ENCODE measurements around the gene TMEM217.
A peak's percentile ranks its signal among the peaks of the same experiment; 100 is the strongest.

TMEM217 gene

DNA sequence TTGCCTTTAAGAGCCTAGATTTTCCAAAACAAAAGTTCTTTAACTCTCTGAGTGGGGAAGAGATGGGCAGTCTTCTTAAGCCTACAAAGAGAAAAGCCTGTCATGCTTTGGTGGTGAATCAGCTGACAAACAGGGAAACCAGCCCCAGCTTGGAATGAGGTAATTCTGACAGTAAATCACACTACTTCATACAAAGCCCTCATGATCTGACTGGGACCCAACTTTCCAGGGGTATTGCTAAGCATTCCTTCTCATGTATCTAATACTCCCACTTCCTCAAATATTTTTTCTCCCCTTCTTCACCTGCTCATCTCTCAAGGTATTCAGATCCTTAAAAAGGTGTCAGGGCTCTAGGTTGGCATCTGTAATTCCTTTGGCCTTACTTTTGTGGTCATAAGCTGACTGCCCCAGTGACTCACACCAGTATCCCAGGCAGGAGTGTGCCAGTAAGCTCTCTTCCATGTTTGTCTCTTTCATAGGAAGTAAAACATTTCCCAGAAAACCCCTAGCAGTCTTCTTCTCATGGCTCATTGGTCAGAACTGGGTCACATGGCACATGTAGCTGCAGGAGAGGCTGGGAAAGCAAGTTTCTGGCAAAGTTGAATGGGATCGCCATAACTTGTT lies 15.4 kb downstream of the TMEM217 start:
- TF ChIP-seq, protein P1, sequence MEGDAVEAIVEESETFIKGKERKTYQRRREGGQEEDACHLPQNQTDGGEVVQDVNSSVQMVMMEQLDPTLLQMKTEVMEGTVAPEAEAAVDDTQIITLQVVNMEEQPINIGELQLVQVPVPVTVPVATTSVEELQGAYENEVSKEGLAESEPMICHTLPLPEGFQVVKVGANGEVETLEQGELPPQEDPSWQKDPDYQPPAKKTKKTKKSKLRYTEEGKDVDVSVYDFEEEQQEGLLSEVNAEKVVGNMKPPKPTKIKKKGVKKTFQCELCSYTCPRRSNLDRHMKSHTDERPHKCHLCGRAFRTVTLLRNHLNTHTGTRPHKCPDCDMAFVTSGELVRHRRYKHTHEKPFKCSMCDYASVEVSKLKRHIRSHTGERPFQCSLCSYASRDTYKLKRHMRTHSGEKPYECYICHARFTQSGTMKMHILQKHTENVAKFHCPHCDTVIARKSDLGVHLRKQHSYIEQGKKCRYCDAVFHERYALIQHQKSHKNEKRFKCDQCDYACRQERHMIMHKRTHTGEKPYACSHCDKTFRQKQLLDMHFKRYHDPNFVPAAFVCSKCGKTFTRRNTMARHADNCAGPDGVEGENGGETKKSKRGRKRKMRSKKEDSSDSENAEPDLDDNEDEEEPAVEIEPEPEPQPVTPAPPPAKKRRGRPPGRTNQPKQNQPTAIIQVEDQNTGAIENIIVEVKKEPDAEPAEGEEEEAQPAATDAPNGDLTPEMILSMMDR (IDR thresholded peaks at IDR 0.05; ENCODE audit: low read depth, low read length, missing control alignments): no peak
- DNase-seq (ENCODE audit: low read depth): peak; percentile 97
- H3K4me3 ChIP-seq (ENCODE audit: low read depth, low read length): no peak overlapping the region
- in situ Hi-C loops (cut with HindIII; ENCODE audit: low sequenced_read_pairs): no loop called here

DNA sequence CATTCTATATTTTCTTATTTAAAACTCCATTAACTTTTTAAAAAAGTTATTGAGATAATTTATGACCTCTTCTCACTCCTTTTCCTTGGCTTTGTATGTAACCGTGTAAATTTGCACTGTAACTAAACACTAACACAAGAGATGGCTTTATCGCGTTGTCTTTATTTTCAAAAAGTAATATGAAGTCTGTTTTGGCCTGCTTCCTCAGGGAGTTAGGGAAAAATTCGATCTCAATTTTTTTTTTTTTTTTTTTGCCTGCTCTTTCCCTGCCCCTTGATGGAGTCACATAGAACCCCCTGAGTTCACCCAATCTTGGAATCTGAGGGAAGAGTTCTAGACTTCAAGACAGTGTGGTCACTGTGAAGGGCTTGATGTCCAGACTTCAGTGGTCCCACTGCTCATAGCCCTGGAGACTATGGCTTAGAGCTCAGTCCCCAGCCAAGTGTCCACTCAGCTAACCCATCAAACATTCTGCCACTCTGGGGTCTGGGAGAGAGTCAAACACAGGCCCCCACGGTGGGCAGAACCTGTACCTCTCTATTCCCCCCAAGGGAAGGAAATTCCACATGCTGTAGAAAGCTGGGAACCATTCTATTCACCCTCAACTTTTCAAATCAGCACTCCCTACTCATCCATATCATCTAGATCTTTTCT lies 16.0 kb downstream of the TMEM217 start:
- TF ChIP-seq, protein P1 (IDR thresholded peaks at IDR 0.05; ENCODE audit: low read depth, low read length, missing control alignments): no peak
- in situ Hi-C loops (cut with HindIII; ENCODE audit: low sequenced_read_pairs): no loop called here
- DNase-seq (ENCODE audit: low read depth): no peak
- no peak overlapping the region for H3K4me3 ChIP-seq (ENCODE audit: low read depth, low read length)

DNA sequence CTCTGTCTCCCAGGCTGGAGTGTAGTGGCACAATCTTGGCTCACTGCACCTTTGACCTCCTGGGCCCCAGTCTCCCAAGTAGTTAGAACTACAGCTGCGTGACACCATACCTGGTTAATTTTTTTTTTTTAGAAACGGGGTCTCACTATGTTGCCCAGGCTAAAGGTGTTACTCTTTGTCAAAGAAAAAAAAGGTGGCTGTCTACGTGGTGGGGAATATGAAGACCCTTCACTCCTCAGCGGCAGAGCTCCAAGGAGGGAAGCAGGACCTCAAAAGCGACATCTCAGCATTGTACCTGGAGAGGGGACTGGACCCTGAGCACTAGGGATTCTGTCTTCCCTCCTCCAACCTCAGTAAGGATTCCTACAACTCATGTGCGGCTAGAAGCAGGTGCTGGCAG lies 16.8 kb downstream of the TMEM217 start:
- no peak for DNase-seq (ENCODE audit: low read depth)
- in situ Hi-C loops (cut with HindIII; ENCODE audit: low sequenced_read_pairs): no loop called here
- no peak overlapping the region for H3K4me3 ChIP-seq (ENCODE audit: low read depth, low read length)
- TF ChIP-seq, protein P1 (IDR thresholded peaks at IDR 0.05; ENCODE audit: low read depth, low read length, missing control alignments): no peak

DNA sequence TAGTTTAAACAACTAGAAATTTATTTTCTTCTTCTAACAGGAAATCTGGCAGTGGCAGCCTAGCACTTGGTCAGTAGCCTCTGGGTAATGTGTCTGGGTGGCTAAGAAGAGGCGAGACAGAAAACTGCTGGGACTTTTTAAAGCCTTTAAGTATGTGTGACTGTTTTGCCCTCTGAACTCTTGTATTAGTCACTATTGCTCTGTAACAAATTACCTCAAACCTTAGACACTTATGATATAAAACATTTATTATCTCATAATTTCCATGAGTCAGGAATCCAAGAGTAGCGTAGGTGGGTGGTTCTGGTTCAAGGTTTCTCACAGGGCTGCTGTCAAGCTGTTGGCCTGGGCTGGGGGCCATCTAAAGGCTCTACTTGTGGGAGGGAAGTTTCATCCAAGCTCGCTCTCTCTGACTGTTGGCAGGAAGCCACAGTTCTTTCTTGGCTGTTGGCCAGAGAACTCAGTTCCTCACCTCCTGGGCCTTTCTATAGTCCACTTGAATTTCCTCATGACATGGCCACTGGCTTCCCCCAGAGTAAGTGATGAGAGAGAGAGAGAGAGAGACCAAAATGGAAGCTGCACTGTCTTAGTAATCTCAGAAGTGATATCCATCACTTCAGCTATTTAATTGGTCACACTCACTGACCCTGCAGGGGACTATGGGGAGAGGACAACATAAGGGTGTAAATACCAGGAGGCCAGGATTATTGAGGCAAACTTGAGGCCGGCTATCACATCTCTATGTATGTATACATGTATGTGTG lies 17.8 kb downstream of the TMEM217 start:
- no peak overlapping the region for H3K4me3 ChIP-seq (ENCODE audit: low read depth, low read length)
- TF ChIP-seq, protein P1 (IDR thresholded peaks at IDR 0.05; ENCODE audit: low read depth, low read length, missing control alignments): no peak
- in situ Hi-C loops (cut with HindIII; ENCODE audit: low sequenced_read_pairs): no loop called here
- peak; percentile 88 for DNase-seq (ENCODE audit: low read depth)

DNA sequence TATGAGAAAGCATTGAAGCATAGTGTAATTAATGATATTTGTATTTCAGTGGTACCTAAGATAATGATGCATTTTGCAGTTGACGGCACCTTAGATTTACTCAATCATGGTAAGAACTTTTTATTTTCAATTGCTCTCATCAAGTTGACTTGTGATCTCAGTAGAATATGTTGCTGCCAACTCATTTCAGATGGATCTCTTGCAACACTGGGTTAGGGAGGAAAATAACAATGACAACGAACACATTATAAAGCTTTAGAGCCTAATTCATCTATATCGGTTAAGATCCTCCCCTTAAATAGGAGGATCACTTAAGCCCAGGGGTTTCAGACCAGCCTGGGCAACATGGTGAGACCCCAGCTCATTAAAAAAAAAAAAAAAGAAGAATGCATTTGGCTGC lies 18.4 kb downstream of the TMEM217 start:
- no peak for DNase-seq (ENCODE audit: low read depth)
- H3K4me3 ChIP-seq (ENCODE audit: low read depth, low read length): no peak overlapping the region
- in situ Hi-C loops (cut with HindIII; ENCODE audit: low sequenced_read_pairs): no loop called here
- TF ChIP-seq, protein P1 (IDR thresholded peaks at IDR 0.05; ENCODE audit: low read depth, low read length, missing control alignments): no peak

DNA sequence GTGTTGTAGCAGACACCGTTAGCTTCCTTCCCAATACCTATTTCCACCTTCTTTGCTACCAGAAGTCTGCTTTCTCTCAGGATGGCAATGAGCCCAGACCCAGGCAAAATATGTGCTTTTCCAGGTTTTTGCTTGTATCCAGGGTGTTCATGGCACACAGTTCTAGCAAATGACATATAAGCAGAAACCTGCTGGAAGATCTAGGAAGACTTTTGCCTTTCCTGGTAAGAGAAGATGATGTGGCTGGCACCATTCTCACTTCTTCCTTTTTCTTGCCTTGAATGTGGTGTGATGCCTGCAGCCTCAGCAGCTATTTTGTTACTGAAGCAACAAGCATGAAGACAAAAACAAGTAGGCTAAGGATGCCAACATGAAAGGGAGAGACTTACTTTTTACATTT lies 19.6 kb downstream of the TMEM217 start:
- DNase-seq (ENCODE audit: low read depth): no peak
- H3K4me3 ChIP-seq (ENCODE audit: low read depth, low read length): no peak overlapping the region
- TF ChIP-seq, protein P1 (IDR thresholded peaks at IDR 0.05; ENCODE audit: low read depth, low read length, missing control alignments): no peak
- in situ Hi-C loops (cut with HindIII; ENCODE audit: low sequenced_read_pairs): no loop called here
